SK-N-MC (cell line): Measurements from ENCODE around the gene EPHA8.

ENCODE experiments used
- DNase-seq: peaks from one replicate; pipeline ENCODE4 v3.0.0-alpha.2; 2011; ENCODE audit warnings: low read depth, low spot score
- H3K27ac ChIP-seq: fragments of 200-600 bp; sonication (generic); 2 replicates; pipeline ENCODE4 v1.5.1; 2016; ENCODE audit warnings: mixed run types
- H3K36me3 ChIP-seq: fragments of 200-600 bp; sonication (generic); 2 replicates; pipeline ENCODE4 v1.6.1; 2017; ENCODE audit warnings: antibody characterized with exemption, low read length, mixed read lengths; ENCODE audit not compliant: insufficient read depth
- H3K4me3 ChIP-seq: fragments of 200-600 bp; sonication (generic); 2 replicates; pipeline ENCODE4 v1.5.1; 2016
- H3K9ac ChIP-seq: fragments of 200-600 bp; sonication (generic); 2 replicates; pipeline ENCODE4 v1.8.0; 2017; ENCODE audit warnings: mixed run types, mixed read lengths; ENCODE audit not compliant: insufficient read length
- H3K9me3 ChIP-seq: fragments of 200-600 bp; sonication (generic); 2 replicates; pipeline ENCODE4 v1.6.1; 2017; ENCODE audit warnings: low read depth, mild to moderate bottlenecking, antibody characterized with exemption, low read length, moderate library complexity, mixed read lengths
- EZH2 ChIP-seq: fragments of 200-600 bp; sonication (generic); IDR thresholded peaks from one replicate; pipeline ENCODE4 v1.6.1; 2017; ENCODE audit warnings: antibody characterized with exemption
- FOXP2 ChIP-seq: optimal IDR thresholded peaks from 2 replicates; pipeline ENCODE3; 2011; ENCODE audit warnings: mild to moderate bottlenecking, moderate library complexity; ENCODE audit not compliant: insufficient read depth; ENCODE audit errors: extremely low read length, control extremely low read depth
- POLR2AphosphoS5 ChIP-seq: IDR thresholded peaks from 2 replicates; pipeline ENCODE4 v1.6.1; 2012; ENCODE audit warnings: mild to moderate bottlenecking, low read depth, low read length, borderline replicate concordance

The EPHA8 gene

GRCh38 chr1:22582661-22583635, 19.7 kb downstream of the EPHA8 start:
- H3K9me3 ChIP-seq: no peaks in the 10 kb centered on the region
- H3K36me3 ChIP-seq: no peaks in the 10 kb centered on the region
- DNase-seq: no peak
- no peak overlapping the region for H3K9ac ChIP-seq
- H3K4me3 ChIP-seq: no peak overlapping the region
- H3K27ac ChIP-seq: no peak overlapping the region
- TF ChIP-seq FOXP2 (no peak), EZH2 (no peak), POLR2AphosphoS5 (no peak)

GRCh38 chr1:22584001-22584562, 20.8 kb downstream of the EPHA8 start:
- Histone ChIP-seq H3K9me3 (no peaks in the 10 kb centered on the region), H3K36me3 (no peaks in the 10 kb centered on the region), H3K27ac (no peak overlapping the region), H3K4me3 (no peak overlapping the region), H3K9ac (no peak overlapping the region)
- DNase-seq: peak; percentile 58
- no peak for TF ChIP-seq POLR2AphosphoS5
- TF ChIP-seq EZH2: no peak
- TF ChIP-seq FOXP2: no peak

GRCh38 chr1:22584970-22585369, 21.7 kb downstream of the EPHA8 start:
- no peak overlapping the region for H3K4me3 ChIP-seq
- no peaks in the 10 kb centered on the region for H3K36me3 ChIP-seq
- TF ChIP-seq EZH2 (no peak), POLR2AphosphoS5 (no peak), FOXP2 (no peak)
- H3K9ac ChIP-seq: no peak overlapping the region
- H3K9me3 ChIP-seq: no peaks in the 10 kb centered on the region
- H3K27ac ChIP-seq: no peak overlapping the region
- DNase-seq: no peak

- no peak overlapping the region for H3K9ac ChIP-seq
- no peak for DNase-seq
Observed at GRCh38 chr1:22585471-22585870, 22.2 kb downstream of the EPHA8 start.

GRCh38 chr1:22586356-22587130, 23.3 kb downstream of the EPHA8 start:
- Histone ChIP-seq H3K9me3 (no peaks in the 10 kb centered on the region), H3K36me3 (no peaks in the 10 kb centered on the region), H3K9ac (no peak overlapping the region), H3K27ac (no peak overlapping the region), H3K4me3 (no peak overlapping the region)
- DNase-seq: no peak
- no peak for TF ChIP-seq FOXP2
- TF ChIP-seq POLR2AphosphoS5: no peak
- no peak for TF ChIP-seq EZH2

More at GRCh38 chr1:22585471-22585870, 22.2 kb downstream of the EPHA8 start:
- H3K27ac ChIP-seq: no peak overlapping the region
- H3K4me3 ChIP-seq: no peak overlapping the region
- TF ChIP-seq POLR2AphosphoS5: no peak
- TF ChIP-seq FOXP2: no peak
- TF ChIP-seq EZH2: no peak
- H3K36me3 ChIP-seq: no peaks in the 10 kb centered on the region
- H3K9me3 ChIP-seq: no peaks in the 10 kb centered on the region

- no peaks in the 10 kb centered on the region for H3K36me3 ChIP-seq
- no peak for TF ChIP-seq EZH2
- no peak for TF ChIP-seq POLR2AphosphoS5
- TF ChIP-seq FOXP2: no peak
- H3K4me3 ChIP-seq: no peak overlapping the region
- no peak overlapping the region for H3K27ac ChIP-seq
- DNase-seq: no peak
- H3K9ac ChIP-seq: no peak overlapping the region
- no peaks in the 10 kb centered on the region for H3K9me3 ChIP-seq
Observed at GRCh38 chr1:22587247-22587646, 24.0 kb downstream of the EPHA8 start.

GRCh38 chr1:22588899-22589422, 25.7 kb downstream of the EPHA8 start:
- no peaks in the 10 kb centered on the region for H3K36me3 ChIP-seq
- no peak for TF ChIP-seq FOXP2
- TF ChIP-seq EZH2: peak; percentile 44
- TF ChIP-seq POLR2AphosphoS5: no peak
- H3K4me3 ChIP-seq: no peak overlapping the region
- no peak overlapping the region for H3K27ac ChIP-seq
- no peak overlapping the region for H3K9ac ChIP-seq
- DNase-seq: no peak
- H3K9me3 ChIP-seq: no peaks in the 10 kb centered on the region

- Histone ChIP-seq H3K4me3 (no peak overlapping the region), H3K27ac (no peak overlapping the region), H3K9me3 (no peaks in the 10 kb centered on the region), H3K36me3 (no peaks in the 10 kb centered on the region), H3K9ac (no peak overlapping the region)
- DNase-seq: no peak
- TF ChIP-seq POLR2AphosphoS5: no peak
- TF ChIP-seq EZH2: no peak
- TF ChIP-seq FOXP2: no peak
Observed at GRCh38 chr1:22591576-22591975, 28.3 kb downstream of the EPHA8 start.
